HG03439 (cell line): ENCODE data around the gene MAN2C1.
"Not testable (repeated sequence)": the region's sequence is repeated elsewhere in the genome, so short reads cannot be mapped to it uniquely, and the experiment has no call there.

Source experiments
- ATAC-seq: cut with Tn5 transposase; IDR thresholded peaks from one replicate; pipeline ENCODE4 v1.9.1; 2021; ENCODE audit warnings: mild to moderate bottlenecking, moderate library complexity; ENCODE audit not compliant: unreplicated experiment

The MAN2C1 gene

DNA sequence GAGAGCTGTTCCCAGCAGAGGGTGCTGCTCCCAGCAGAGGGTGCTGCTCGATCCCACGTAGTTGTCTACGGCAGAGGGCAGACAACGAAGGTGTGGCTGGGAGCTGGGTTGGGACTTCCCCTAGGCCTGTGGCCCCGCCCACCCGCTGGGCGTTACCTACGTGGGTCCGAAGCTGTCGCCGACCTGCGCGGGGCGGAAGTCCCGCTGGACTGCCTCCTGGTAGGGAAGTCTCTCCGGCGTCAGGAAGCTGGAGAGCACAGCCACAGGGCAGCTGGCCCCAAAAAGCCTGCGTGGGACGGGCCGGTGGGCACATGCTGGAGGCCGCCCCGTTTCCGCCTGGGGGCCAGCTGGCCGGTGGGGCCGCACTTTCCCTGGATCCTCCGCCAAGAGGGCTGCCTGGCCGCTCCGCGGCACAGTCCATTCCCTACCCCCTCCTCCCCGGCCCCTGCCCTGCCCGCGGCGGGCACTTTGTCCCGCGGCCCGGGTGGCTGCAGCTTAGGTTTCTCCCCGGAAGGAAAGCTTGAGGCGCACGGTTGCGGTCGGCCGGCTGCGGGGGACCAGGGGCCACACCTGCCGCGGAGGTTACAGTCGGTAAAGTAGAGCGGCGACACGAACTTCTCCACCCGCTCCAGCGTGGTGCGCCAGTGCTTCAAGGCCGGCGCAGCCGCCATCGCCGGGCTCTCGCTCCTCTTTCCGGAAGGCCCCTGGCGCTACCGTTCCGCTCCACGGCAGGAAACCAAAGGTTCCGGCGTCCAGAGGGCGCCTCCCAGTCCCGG lies at the start of gene MAN2C1:
Gene MAN2C1, minus strand, starts transcription at position 695 of the 776 bp plus-strand sequence. Its CDS starts 24 bp downstream, at position 671.
- ATAC-seq = peak; percentile 89

DNA sequence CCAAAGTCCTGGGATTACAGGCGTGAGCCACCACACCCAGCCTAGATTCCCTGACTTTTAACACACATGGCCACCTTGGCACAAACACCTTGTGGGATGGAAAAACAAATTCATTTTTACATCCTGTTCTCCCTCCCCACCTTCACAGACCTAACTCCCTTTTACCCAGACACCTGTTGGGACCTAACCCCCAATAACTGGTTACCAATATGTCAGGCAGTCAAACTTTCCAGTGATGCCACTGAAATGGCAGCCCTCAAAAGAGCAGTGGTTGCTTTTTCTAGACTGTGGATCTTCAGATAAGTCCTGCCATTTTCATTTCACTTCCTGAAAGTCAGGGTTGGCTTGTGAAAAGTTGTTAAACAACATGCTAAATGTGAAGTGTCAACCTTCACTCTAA lies 48.2 kb upstream of the MAN2C1 start:
- ATAC-seq = no peak

DNA sequence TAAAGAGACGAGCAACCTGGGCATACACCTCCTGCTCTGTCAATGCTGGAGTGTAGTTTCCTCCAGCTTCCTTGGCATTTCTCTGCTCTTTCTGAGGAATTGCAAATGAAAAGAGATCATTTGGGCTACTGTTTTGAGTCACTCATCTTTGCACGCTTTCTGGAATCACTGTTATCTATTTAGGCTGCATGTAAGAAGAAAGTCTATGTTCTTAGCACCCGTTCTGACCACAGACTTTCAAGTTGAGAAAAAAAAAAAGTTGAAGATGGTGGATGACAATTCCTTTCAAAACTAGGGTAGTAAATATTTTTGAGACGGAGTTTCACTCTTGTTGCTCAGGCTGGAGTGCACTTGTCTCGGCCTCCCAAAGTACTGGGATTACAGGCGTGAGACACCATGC lies 41.8 kb upstream of the MAN2C1 start:
- no peak for ATAC-seq

DNA sequence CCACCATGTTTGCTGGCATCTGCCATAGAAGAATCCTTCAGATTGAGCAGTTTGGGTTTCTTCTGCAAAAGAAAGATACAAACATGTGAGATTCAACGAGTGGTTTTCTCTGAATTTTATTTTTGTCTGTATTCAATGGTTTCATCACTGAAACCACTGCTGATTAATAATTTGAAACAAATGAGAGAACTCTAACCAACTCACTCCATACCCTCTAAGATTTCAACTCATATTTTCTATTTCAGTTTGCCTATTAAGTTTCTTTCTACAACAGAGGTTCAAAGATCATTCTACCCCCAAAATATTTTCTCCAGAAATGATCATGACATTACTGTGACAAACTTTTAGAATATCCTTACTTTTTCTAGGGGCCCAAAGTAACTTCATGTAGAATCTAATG lies 38.7 kb upstream of the MAN2C1 start:
- no peak for ATAC-seq

DNA sequence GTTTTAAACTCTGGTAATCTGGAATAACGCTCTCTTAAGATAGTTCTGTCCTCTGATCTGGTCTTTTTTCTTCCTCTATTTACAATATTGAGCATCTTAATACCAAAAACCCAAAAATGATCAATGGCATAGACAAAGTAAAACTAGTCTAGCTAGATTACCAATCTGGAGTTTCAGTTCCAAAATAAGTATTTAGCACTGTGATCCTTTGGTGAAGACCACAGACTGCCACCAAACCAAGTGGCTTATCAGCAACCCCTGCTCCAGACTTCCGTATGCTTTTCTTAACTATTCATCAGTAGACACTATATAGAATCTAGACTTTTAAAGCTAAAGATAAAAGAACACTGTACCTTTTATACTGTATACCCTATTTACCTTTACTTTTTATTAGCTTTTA lies 35.5 kb upstream of the MAN2C1 start:
- no peak for ATAC-seq

DNA sequence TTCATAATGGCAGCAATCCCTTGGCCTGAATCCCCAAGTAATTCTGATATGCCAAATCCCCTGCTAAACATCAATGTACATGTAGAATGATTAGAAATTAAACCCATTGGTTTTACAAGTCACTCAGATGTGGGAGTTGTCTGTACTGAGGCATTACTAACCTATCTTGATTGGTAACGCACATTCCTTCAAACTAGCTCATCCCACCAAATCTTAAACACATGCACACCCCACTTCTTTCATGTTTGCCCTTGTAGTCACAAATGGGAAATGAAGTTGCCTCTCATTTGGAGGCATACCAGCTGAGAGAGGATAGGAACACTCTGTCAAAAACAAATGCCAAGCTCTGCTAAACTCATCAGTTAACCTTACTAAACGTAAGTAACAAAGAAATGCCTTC lies 29.1 kb upstream of the MAN2C1 start:
- ATAC-seq = no peak

DNA sequence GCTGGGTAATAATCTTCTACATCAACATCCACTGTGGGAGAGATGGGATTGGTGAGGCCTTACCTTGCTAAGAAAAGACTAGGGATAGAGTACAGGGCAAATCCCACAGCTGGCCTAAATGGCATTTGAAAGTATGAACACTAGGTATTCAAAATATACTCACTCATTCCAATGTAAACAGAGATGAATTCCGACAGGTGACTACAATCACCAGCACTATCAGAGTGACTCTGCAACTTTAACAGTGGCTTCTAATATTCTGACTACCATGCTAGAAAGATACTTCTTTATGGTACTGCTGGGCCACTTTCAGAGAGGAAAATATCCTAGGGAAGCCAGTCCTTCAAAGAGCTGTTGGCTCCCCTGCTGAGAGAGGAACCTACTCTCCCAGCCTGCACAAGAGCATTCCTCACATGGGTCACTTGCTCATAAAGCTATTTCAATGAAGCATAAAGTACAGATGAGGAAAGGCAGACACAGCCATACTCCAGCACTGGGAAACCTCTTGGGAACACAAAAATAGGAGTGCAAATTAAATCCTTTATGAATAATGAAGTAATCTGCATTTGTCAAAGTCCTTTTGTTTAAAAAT lies 21.5 kb upstream of the MAN2C1 start:
- ATAC-seq = no peak

DNA sequence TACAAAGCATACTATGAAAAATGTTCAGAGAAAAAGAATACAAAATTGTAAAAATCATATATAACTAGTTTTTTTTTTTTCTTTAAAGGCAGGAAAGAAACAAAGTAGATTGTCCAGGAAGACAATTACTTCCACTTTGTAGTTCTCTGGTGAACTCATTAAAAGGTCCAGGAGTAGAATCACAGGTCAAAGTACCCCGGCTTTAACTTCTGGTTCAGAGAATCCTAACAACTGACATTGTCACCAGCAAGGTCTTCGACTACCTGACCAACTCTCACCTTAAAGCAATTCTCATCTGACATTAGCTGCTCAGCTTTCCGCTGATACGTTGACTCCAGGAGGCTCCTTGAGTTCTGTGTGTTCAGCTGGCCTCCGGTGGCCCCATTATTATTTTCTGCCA lies 15.6 kb upstream of the MAN2C1 start:
- ATAC-seq = not testable (repeated sequence)

DNA sequence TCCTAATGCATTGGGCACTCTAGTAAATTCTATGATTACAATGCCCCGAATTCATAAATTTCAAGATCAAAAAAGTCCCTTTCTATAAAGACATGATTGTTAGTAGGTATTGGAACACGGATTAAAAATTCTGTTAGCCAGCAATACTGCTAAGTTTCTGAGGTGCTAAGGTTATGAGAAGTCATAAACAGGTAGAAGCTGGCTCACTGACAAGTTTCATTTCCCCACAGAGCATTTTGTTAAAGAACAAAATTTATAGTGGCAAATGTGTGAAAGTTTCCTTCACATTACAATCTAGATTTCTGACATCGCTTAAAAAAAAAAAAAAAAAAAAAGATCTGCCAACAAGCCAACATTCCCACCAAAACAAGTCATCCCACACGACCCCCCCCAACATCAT lies 12.4 kb upstream of the MAN2C1 start:
- ATAC-seq = no peak

DNA sequence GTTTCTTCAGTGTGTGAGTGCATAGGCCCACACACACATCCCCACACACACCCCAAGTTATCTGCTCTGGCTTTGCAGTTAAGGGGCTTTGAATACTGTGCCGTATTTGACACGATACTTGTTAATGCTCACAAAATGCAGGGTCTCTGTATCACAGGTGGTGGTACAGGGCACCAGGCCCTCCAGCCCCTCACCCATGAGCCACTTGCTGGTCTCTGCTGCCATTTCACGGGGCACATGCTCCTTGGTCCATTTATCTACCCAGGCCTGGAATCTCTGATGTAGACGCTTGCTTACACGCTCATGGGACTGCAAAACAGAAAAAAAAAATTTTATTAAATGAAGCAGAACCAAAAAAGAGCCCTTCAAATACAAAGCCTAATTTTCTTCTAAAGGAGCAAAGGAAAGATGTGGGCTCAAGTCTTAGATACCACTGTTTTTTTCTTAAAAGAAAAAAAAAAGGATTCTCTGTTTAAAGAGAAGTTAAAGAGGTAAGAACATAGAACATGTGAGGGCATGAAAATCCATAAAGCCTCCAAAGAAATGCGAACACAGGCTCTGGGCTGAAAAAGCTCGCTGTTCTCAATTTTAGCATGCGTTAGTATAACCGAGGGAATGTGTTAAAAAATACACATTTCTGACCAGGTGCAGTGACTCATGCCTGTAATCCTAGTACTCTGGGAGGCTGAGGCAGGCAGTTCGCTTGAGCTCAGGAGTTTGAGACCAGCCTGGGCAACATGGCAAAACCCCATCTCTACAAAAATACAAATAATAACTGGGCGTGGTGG lies 3.7 kb upstream of the MAN2C1 start:
- no peak for ATAC-seq

DNA sequence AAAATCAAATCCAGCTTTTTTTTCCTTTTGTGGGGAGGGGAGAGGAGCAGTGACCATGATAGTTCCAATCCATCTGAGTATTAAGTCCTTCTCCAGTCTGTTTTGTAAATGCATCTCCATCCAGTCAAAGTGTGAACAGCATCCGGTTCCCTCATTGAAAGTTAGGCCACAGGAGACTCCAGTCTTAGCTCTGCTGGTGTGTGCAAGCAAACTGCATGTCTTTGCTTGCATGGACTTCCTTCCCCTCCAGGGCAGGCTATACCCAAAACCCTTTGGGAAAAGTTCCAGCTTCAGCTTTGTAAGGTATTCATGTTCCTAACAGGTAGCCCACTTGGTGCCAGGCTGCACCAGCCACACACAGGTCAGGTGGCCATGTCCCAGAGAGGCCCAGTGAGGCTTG lies 3.1 kb upstream of the MAN2C1 start:
- no peak for ATAC-seq

DNA sequence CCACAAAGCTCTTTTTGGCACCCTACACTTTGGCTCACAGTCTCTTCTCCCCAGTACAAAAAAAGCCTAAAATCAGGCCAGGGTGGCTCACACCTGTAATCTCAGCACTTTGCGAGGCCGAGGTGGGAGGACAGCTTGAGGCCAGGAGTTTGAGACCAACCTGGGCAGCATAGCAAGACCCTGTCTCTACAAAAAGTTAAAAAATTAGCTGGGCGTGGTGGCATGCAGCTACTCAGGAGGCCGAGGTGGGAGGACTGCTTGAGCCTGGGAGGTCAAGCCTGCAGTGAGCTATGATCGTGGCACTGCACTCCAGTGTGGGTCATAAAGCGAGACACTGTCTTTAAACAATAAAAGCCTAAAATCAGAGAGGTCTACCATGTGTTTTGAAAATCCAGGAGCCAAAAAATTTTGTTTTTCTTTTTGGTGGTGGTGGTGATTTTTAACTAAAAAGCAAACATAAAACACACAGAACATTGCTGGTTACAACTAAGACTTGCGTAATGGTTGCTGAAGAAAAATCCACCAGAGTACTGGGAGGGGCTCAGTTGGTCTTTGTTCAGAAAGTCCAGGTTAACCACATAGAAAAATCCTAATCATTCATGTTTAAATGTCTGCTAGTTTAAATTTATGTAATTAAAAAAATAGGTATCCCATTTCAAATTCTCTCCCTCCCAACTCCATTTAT lies 1.6 kb upstream of the MAN2C1 start:
- ATAC-seq = no peak

DNA sequence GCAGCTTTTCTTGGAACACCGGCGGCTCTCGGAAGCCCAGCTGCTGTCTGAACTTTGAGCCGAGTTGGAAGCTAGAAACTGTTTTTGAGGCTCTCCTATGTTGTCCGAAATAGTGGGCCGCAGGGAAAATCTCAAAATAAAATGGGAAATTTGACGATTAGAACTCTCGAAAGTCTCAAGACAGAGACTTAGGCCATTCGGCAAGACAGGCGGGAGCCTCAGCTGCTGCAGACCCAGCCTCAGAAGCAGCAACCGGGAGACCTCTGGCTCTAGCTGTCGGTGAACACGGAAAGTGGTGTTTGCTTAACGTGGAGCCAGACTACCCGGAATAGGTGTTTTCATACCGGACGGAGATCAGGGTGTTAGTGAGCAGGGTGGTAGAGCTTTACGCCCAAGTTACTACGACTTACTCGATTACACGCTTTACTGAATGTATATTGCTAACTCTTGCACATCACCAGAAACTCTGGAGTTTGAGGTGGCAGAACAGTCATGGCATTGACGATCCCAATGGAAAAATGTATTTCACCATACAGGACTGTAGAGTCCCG lies 357 bp upstream of the MAN2C1 start:
- peak; percentile 9 for ATAC-seq

DNA sequence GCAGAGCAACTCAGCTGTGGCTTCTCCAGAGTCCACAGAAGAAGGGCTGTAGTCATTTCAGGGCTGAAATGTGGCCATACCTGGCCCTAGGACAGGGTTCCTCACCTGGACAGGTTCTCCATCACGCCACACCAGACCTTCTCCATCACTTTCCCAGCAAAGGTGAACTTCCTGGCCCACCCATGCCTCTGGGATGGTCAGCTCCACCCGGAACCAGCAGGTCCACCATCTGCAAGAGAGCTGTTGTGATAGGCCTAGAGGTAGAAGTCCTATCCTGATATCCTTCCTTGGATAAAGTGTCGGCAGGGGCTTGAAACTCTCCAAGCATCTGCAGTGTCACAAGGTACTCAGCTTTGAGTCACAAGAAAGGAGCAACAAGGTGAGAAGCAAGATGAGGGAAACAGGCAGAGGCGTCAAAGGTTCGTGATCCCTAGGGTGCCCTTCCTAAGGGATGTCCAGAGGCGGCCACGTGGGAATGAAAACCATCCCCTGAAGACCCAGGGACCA lies 948 bp downstream of the MAN2C1 start:
- no peak for ATAC-seq

DNA sequence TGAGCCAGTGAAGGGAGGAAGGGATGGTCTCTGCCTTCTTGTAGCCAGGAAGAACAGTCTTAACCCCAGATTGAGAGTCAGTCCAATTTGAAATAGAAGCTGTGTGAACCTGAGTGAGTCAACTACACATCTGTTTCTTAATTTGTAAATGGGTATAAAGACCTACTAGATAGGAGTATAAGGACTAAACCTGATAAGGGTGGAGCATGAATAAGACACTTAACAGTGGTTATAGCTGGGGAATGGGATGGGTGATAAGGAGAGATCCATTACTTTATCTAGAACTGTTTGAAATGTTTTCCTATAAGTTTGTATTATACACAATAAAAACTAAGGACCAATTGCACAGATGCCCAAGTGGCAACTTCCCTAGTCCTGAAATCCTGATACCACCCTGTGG lies 1.4 kb downstream of the MAN2C1 start:
- ATAC-seq = no peak

DNA sequence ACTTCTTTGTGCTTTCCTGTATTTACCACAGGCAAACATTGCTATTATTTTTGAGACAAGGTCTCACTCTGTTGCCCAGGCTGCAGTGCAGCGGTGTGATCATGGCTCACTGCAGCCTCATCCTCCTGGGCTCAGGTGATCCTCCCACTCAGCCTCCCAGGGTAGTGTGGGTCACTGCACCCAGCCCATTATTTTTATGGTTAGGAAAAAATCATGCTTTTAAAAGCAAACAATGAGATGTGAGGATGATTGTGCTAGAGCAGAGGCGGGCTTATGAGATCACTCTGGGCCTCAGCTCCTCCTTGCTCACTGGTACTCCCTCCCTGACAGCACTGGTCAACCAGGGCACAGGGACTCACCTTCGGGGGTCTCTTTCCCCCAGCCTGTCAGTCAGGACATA lies 2.2 kb downstream of the MAN2C1 start:
- ATAC-seq = no peak

DNA sequence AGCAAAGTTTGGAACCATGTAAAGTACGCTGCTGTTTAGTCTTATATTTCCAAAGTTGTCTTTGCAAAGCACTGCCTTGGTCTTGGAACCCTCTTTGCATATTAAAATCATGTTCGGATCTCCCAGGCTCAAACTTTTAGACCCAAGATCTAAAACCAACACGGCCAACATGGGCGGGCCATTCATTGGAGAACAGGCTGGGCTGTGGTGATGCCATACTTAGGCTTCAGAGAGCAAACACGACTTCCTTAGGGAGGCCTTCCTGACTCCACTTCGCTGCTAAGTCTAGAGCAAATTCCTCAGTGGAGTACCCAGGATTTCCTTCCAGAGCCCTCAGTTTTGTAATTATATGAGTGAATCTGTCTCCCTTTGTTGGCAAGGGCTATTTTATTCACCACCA lies 3.5 kb downstream of the MAN2C1 start:
- ATAC-seq = no peak

DNA sequence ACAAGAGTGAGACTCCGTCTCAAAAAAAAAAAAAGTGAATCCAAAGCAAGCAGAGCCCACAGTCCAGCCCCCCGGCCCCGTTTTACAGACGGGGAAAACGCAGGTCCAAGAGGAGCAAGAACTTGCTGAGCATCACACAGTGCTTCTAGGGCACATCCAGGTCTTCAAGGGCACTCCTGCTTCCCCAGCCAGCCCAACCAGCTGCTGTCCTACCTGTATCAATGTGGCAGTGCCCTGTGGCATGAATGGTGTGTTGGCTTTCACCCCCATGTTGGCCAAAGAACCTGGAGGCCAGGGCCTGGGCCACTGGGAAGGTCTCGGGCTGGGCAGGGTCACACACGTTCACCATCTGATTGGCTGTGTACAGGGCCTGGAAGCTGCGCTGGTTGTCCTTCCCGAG lies 4.6 kb downstream of the MAN2C1 start:
- ATAC-seq = no peak

DNA sequence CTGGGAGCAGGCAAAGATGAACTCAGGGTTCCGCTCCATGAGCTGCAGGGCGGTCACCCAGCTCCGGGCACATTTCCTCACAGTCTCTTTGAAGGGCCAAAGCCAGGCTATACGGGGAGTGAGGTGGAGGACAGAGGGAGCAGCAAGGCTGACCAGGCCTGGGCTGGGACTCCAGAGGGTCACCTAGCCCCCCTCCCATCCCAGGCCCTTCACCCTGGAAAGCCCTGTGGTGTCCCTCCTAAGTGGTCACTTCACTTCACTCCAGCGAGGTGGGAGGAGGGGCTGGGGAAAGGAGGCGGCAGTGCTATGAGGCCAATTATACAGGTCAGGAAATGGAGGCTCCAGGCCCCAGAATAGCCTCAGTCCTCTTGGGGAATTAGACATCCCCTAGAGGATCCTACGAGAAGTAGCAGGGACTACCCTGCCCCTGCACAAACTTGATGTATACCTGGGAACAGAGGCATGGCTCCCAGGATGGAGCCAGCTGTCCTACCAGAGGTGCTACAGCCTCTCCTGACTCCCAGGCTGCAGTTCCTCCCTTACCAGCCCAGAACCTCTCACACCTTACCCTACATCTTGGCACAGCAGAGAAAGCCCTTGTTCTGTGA lies 5.7 kb downstream of the MAN2C1 start:
- no peak for ATAC-seq

DNA sequence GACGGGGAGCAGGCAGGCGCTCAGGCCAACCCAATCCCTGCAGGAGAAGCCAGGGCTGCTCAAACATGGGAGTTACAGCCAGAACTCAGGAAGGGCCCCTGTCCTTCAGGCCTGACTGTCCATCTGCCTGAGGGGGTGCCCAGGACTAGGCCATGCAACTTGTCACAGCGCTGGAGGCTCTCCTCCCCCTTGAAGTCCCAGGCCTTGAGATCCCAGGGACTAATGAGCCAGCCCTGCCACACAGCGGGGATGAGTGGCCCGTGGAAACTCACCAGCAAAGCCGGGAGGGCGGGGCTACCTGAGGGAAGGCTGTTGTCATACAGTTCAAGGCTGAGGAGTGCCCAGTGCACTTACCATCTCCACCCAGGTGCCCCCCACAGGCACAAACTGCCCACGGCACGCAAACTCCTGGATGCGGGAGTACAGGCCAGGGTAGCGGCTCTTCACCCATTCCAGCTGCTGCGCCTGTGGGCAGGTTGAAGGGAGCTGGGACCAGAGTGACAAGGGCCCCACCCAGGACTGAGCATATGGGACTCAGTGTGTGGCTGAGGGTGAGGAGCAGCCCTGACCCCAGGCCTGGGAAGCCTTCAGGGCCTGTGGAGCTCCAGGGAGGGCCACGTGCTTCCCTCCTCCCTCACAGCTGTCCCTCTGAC lies 6.3 kb downstream of the MAN2C1 start:
- no peak for ATAC-seq
